GM19099 (cell line): ENCODE measurements around the gene CCL19.

Source experiments
- POLR2A ChIP-seq: IDR thresholded peaks from 3 replicates; pipeline ENCODE4 v1.6.1; 2011; ENCODE audit warnings: low read depth; ENCODE audit not compliant: insufficient read length; ENCODE audit errors: extremely low read depth

Gene CCL19

DNA sequence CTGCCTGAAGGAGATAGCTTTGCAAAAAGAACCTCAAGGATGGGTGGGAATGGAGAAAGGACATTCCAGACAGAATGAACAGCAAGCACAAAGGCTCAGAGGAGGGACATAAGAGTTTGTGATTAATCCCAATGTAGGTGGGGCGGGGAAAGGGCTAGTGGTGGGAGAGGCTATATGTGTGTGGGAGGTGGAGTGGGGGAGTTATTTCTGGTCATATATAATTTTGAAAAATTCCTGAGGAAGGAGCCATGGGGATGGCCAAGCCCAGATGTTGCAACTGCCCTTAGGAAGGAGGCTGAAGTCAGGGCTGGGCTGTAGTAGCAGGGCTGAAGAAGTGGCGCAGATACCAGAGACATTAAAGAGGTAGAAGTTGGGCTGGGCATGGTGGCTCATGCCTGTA, 15.2 kb downstream of the CCL19 start:
- TF ChIP-seq POLR2A: no peak

DNA sequence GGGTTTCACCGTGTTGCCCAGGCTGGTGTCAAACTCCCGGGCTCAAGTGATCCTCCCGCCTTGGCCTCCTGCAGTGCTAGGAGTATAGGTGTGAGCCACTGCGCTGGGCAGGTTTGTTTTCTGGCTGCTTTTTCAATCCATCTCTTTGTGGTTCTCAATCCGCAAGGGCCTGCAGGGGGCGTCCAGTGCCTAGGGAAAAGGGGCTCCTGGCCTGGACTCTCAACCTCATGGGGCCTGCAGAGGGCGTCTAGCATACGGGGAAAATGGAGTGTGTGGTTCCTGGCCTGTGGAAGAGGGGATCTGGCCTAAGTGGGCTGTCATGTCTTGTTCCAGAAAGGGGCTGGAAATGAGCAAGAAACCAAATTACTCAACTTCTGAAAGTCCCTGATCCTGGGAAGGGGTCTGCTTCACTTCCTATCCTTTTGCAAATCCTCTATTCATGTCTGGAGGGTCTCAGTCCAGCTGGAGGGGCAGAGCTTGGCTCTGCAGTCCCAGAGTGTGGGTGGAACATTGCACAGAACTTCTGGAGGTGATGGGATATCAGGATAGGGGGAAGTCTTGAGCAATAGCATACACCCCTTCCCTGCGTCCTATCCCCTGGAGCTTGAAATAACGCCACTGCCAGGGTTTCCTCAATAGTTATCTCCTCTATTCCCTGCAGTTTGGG, 15.9 kb downstream of the CCL19 start:
- no peak for TF ChIP-seq POLR2A

DNA sequence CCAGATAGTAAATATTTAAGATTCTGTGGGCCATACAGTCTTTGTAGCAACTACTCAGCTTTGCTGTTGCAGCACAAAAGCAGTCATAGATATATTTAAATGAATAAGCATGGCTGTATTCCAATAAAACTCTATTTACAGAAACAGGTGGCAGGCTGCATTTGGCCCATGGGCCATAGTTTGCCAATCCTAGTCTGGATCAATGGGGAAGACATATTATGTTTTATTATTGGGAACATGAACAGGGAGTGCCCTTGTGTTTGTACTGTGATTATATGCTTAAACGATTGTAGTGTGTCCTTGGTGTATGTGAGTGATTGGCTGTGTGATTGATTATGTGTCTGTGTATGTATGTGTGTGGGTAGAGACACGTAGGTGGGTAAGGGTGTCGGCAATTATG, 16.6 kb downstream of the CCL19 start:
- TF ChIP-seq POLR2A: no peak

DNA sequence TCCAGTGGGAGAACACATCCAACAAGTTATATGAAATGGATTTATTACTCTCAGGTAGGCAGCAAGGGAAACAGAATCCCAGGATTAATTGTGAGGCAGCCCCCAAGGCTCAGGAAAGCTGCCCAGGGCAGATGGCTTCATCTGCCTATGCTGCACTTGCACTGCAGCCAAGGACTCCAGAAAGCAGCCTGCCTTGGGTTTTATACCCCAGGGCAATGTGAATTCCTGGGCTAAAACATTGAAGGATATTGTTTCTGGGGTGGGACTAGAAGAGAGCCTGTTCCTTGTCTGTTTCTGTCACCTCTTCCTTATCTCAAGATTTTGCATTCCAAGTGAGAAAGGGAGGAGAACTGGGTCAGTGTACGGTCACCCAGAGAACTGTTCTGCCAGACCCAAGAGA, 19.8 kb downstream of the CCL19 start:
- TF ChIP-seq POLR2A: no peak

DNA sequence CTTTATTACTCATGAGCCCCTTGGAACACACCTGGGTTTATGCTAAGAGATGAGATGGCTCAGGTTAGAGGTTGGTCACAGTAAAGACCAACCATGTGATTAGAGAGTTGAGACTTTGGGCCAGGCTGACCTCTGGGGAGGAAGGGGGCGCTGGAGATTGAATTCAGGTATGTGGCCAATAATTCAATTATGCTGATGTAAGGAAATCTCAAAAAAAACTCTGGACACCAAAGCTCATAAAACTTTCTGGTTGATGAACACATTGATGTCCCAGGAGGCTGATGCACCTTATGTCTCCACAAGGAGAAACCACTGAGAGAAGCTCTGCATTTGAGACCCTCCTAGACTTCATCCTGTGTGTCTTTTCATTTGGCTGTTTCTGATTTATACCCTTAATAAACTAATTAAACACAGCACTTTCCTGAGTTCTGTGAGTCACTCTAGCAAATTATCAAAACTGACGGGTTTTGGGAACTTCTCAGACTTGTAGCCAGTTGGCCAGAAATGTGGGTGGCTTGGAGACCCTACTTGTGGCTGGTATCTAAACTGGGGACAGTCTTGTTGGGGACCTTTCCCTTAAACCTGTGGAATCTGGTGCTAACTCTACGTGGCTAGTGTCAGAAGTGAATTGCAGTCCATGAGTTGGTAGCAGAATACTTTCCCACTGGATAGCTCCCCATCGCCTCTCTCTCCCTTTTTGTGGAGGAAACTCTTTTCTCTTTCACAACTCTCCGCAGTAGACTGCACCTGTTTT, 21.1 kb downstream of the CCL19 start:
- no peak for TF ChIP-seq POLR2A

DNA sequence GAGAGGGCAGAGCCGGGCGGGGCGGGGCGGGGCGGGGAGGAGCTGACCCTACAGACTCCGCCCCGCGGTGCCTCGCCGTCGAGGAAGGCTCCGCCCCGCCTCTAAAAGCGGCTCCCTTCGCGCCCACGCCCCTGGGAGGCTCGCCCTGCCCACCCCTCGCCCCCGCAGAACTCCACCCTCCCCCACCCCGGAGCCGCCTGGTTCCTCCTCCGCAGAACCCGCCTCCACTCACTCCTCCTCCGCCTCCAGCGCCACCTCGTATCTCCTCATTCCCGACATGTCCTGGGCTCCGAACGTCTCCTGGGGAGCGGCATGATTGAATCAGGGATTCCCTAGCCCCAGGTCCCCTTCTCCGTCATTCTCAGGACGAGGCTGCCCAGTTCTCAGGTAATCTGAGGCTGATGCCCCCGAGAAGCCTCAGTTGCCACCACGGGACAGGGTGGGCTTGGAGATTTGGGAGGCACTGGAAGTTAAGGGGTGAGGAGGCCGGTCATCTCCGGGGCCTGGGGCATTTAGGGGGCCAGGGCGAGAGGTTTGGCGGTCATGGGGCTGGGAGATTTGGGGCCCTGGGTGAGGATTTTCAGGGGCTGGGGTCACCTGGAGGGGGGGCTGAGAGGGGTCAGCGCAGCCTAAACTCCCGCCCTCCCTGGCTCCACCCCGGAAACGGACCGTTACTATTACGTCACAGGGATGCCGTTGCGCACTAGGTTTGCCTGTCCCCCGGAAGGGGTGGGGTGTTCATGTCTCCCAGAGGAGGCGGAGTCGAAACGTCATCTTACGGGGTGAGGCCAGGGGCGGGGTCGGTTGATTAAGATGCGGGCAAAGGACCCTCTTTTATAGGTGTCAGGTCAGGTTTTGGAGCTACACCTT, 25.5 kb downstream of the CCL19 start:
- TF ChIP-seq POLR2A: no peak

DNA sequence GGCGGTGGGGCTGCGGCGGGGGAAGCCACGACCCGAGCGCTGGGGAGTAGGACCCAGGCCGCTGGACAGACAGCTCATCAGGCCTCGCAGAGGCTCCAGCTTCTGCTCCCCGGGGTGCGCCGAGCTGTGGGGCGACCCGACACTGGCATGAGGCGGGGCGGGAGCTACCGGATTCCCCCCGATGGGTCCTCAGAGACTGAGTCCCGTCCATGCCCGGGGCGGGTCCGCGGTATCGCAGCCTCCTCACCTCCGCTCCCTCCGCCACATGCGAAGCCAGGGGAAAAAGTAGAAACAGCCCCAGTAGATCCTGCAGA, 26.1 kb downstream of the CCL19 start:
- no peak for TF ChIP-seq POLR2A

DNA sequence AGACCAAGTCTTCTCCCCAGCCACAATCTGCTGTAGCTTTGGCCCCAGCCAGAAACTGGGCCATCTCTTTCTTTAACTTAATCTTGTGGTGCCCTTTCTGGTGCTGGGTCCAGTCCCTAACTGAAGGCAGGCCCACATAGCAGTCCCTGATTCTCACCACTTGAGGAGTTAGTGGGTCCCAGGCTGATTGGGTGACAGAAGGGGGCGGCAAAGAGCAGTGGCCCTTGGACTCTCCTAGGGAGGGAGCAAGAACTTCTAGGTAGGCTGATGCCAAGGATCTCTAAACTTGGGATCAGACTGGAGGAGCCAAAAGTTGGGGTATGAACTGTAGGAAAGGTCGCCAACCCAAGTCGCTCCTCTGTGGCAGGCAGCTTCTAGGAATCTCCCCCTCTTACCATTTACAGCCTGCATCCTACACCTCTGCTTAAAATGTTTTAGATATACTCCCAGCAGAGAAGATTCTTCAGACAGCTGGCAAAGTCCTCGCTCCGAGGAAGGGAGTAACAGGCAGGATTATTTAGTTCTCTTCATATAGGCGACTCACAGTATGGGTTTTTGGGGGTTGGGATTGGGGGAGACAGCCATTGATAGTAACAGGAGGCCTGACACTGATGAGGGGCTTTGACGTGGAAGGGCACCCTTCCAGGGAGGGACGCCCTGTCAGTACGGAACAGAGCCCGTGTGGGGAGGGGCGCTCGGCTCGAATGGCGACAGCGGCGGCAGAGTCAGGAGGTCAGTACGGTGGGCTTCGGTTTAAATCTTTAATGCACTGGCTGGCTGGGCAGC, 26.6 kb downstream of the CCL19 start:
- TF ChIP-seq POLR2A: peak; percentile 16

DNA sequence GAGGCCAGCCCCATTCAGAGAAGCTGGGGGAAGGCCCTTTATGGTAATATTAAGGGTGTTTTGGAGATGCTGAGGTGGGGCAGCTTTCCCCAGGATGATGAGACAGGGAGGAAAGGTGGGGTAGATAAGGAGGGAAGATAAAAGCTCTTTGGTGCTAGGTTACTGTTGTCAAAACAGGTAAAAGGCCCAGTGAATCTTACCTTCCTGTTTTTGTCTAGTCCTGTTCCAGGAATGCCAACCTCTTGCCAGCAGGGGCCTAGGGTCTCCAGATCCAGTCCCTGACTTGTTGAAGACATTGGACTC, 27.8 kb downstream of the CCL19 start:
- no peak for TF ChIP-seq POLR2A

DNA sequence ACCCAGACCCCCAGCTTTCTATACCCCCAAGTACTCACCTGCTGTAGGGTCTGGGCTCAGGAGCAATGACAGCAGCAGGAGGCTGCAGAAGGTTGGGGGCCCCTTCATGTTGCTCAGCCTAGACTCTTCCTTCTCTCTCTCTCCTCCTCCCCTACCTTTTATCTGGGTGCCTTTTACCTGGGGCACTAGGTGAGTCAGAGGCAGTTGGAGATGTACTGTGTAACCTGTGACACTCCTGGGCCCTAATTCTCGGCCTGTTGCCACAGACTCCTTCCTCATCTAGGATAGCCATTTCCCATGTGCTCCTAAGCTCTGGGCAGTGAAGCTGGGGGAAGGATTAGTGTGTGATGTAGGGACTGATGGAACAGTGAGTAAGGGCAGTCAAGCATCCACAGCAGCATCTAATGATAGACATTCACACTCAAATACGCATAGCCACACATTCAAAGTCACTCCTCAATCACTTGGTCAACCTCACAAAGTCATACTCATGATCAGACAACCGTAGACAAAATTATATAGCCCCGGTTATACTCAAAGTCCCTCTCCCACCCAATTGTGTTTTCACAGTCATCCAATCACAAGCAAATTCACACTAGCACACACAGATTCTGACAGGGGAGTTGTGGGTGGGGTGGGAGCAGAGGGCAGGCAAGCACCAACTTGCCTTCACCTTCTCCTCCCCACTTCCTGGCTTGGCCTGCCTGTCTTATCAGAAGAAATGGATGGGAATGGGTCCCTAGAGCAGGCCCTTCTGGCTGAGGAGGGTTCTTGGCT, 28.4 kb downstream of the CCL19 start, which contains the start of gene CCL27:
Gene CCL27 (minus strand): TSS at position 132 of the 777 bp plus-strand sequence. CDS start 24 bp downstream, at position 108.
- TF ChIP-seq POLR2A: no peak

DNA sequence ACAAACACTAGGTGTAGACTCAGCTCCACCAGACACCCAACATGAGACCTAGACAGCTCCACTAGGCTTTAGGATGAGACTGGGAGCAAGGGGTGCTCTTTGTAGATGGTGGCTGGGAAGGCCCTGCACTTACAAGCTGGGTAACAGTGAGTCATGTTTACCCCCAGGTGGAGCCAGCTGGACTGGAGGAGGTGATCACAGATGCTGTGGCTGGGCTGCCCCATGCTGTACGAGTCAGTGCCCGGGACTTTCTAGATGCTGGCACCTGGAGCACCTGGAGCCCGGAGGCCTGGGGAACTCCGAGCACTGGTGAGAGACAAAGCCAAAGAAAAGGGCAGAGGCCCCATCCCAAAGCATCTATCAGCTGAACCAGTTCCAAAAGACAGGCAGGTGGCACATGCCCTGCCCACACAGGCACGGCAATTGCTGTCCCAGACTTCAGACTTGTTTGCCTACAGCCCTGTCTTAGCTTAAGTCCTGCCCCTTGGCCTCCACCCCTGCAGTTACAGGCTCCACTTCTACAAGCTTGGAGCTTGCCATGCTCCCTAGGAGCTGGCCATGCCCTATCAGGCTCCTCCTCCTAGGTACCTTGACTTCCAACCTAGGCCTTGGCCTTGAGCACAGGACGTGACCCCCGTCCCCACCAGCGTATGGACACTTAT, 31.4 kb downstream of the CCL19 start:
- TF ChIP-seq POLR2A: no peak

DNA sequence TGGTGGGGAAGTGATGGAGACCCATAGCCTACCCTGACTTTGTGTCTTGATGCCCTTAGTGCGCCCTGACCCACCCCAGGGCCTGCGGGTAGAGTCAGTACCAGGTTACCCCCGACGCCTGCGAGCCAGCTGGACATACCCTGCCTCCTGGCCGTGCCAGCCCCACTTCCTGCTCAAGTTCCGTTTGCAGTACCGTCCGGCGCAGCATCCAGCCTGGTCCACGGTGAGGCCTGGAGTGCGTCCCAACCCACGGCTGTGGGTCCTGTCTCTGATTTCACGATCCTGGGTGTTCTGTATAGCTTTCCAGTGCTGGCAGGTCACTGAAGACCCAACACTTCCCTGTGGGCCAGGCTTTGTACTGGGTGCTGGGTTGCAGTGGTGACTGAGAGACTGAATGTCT, 32.6 kb downstream of the CCL19 start:
- no peak for TF ChIP-seq POLR2A

DNA sequence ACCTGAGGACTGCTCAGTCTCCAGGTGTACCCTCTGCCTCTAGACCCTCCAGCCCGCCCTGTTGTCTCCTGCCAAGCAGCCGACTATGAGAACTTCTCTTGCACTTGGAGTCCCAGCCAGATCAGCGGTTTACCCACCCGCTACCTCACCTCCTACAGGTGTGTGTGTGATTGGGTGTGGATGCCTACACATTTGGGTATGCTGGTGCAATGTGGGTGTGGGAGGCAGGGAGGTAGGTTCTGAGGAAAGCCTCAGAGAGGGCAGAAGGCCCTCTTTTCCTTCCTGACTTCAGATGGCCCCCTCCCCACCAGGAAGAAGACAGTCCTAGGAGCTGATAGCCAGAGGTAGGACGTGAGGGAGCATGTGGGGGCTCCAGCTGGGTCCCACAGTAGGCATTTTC, 34.1 kb downstream of the CCL19 start:
- no peak for TF ChIP-seq POLR2A

DNA sequence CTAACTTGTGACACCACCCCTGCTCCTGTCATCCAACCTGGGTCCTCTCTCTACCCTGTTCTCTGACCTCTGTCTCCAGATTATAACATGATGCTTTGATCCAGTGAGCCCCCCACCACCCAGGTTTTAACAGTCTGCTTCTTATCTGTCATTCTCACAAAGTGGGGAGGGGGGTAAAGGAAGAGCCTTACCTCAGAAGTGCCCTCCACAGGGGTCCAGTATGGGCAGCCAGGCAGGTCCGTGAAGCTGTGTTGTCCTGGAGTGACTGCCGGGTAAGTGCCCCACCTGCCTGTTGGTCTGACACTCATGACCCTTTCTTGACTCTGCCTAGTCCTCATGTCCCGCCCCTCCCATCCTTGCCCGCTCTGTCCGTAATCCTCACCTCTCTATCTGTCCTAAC, 35.7 kb downstream of the CCL19 start:
- no peak for TF ChIP-seq POLR2A
